Gastrocnemius medialis (tissue), 4 donors: ENCODE data around the gene GASK1A.

Source experiments
- CTCF ChIP-seq, 5 experiments: fragments of 450-650 bp in 3 of 5; fragments of 200-600 bp in 2 of 5; sonication (generic) in 2 of 5; IDR thresholded peaks in 4 of 5; conservative IDR thresholded peaks in 1 of 5; 1 replicate in 4 of 5; 2 replicates in 1 of 5; pipeline ENCODE4 v1.5.1; 2016 to 2019; ENCODE audit warnings: antibody characterized with exemption in 5 of 5, mild to moderate bottlenecking in 3 of 5, moderate library complexity in 3 of 5
- POLR2A ChIP-seq, 2 donors: fragments of 450-650 bp; IDR thresholded peaks; one replicate each; pipeline ENCODE4 v1.6.1; 2017; ENCODE audit warnings: antibody characterized with exemption in 2 of 2, mild to moderate bottlenecking in 2 of 2, moderate library complexity in 2 of 2

- no peak for TF ChIP-seq CTCF (IDR thresholded peaks at IDR 0.05 in 4 of 5, conservative IDR thresholded peaks at IDR 0.05 in 1 of 5)
- no peak for TF ChIP-seq POLR2A (IDR thresholded peaks at IDR 0.05)
Measured at GRCh38 chr3:43075904-43076661, 97.0 kb downstream of the GASK1A start.
